Endothelial cell (in vitro differentiated cells): ENCODE measurements around the gene FAXDC2. TPM values are rescaled to one million over a fixed set of nuclear protein-coding genes. Genes with fewer than 3 reads are reported as not detected.

ENCODE experiments used
- DNase-seq: peaks from one replicate; pipeline ENCODE4 v3.0.0; 2021; ENCODE audit warnings: low spot score
- H3K27ac Mint-ChIP-seq: one replicate; pipeline ENCODE4 v1.8.0; 2021; ENCODE audit warnings: mixed read lengths, inconsistent platforms; ENCODE audit not compliant: unreplicated experiment
- H3K27me3 Mint-ChIP-seq: one replicate; pipeline ENCODE4 v1.8.0; 2021; ENCODE audit warnings: mild to moderate bottlenecking, moderate library complexity, mixed read lengths, inconsistent platforms; ENCODE audit not compliant: unreplicated experiment
- H3K36me3 Mint-ChIP-seq: one replicate; pipeline ENCODE4 v1.8.0; 2021; ENCODE audit warnings: mild to moderate bottlenecking, low read depth, mixed read lengths, inconsistent platforms; ENCODE audit not compliant: unreplicated experiment
- H3K4me1 Mint-ChIP-seq: one replicate; pipeline ENCODE4 v1.8.0; 2021; ENCODE audit warnings: mild to moderate bottlenecking, mixed read lengths, inconsistent platforms; ENCODE audit not compliant: unreplicated experiment
- H3K4me3 Mint-ChIP-seq: one replicate; pipeline ENCODE4 v1.8.0; 2021; ENCODE audit warnings: mild to moderate bottlenecking, mixed read lengths, inconsistent platforms; ENCODE audit not compliant: unreplicated experiment
- H3K9me3 Mint-ChIP-seq: one replicate; pipeline ENCODE4 v1.8.0; 2021; ENCODE audit warnings: mixed read lengths, inconsistent platforms; ENCODE audit not compliant: unreplicated experiment
- CTCF ChIP-seq: fragments of 200-600 bp; sonication (generic); IDR thresholded peaks from one replicate; pipeline ENCODE4 v1.5.0; 2021; ENCODE audit warnings: antibody characterized with exemption; ENCODE audit not compliant: unreplicated experiment
- total RNA-seq: library from RNA; stranded (reverse); fragmentation: NEBNext Ultra II Directional; extraction: Animal tissue kit (Norgen Biotek cat#: 25700); gene quantifications from one replicate; pipeline ENCODE4 v1.2.1, GENCODE V29; 2021; ENCODE audit not compliant: unreplicated experiment

Gene FAXDC2
- total RNA-seq, 1 donor from 2014 or later: 9.3 TPM

GRCh38 chr5:154786414-154786813 lies 64.0 kb downstream of the FAXDC2 start:
- no peak overlapping the region for H3K27ac Mint-ChIP-seq
- peaks cover 63% of the 10 kb centered on the region for H3K4me1 Mint-ChIP-seq
- H3K36me3 Mint-ChIP-seq: peaks cover 5% of the 10 kb centered on the region
- no peak for DNase-seq
- H3K27me3 Mint-ChIP-seq: peaks cover 1% of the 10 kb centered on the region
- H3K4me3 Mint-ChIP-seq: no peak overlapping the region
- no peaks in the 10 kb centered on the region for H3K9me3 Mint-ChIP-seq
- no peak for TF ChIP-seq CTCF

GRCh38 chr5:154784856-154785255 lies 65.5 kb downstream of the FAXDC2 start:
- peak overlapping the region; percentile 11 for H3K27ac Mint-ChIP-seq
- no peak overlapping the region for H3K4me3 Mint-ChIP-seq
- peaks cover 63% of the 10 kb centered on the region for H3K4me1 Mint-ChIP-seq
- no peak for DNase-seq
- peaks cover 1% of the 10 kb centered on the region for H3K27me3 Mint-ChIP-seq
- no peaks in the 10 kb centered on the region for H3K9me3 Mint-ChIP-seq
- no peaks in the 10 kb centered on the region for H3K36me3 Mint-ChIP-seq
- TF ChIP-seq CTCF: no peak

GRCh38 chr5:154783774-154784460 lies 66.5 kb downstream of the FAXDC2 start:
- no peak overlapping the region for H3K4me3 Mint-ChIP-seq
- DNase-seq: no peak
- peaks cover 1% of the 10 kb centered on the region for H3K27me3 Mint-ChIP-seq
- H3K27ac Mint-ChIP-seq: no peak overlapping the region
- H3K4me1 Mint-ChIP-seq: peaks cover 63% of the 10 kb centered on the region
- no peaks in the 10 kb centered on the region for H3K36me3 Mint-ChIP-seq
- H3K9me3 Mint-ChIP-seq: no peaks in the 10 kb centered on the region
- TF ChIP-seq CTCF: no peak

GRCh38 chr5:154782812-154783592 lies 67.4 kb downstream of the FAXDC2 start:
- no peak for DNase-seq
- no peak for TF ChIP-seq CTCF
- peak overlapping the region; percentile 36 for H3K27ac Mint-ChIP-seq
- H3K36me3 Mint-ChIP-seq: no peaks in the 10 kb centered on the region
- peaks cover 54% of the 10 kb centered on the region for H3K4me1 Mint-ChIP-seq
- H3K9me3 Mint-ChIP-seq: no peaks in the 10 kb centered on the region
- no peak overlapping the region for H3K4me3 Mint-ChIP-seq
- H3K27me3 Mint-ChIP-seq: no peaks in the 10 kb centered on the region

GRCh38 chr5:154782326-154782725 lies 68.1 kb downstream of the FAXDC2 start:
- no peak overlapping the region for H3K4me3 Mint-ChIP-seq
- no peaks in the 10 kb centered on the region for H3K36me3 Mint-ChIP-seq
- no peaks in the 10 kb centered on the region for H3K9me3 Mint-ChIP-seq
- peaks cover 48% of the 10 kb centered on the region for H3K4me1 Mint-ChIP-seq
- DNase-seq: no peak
- H3K27me3 Mint-ChIP-seq: no peaks in the 10 kb centered on the region
- no peak for TF ChIP-seq CTCF
- H3K27ac Mint-ChIP-seq: no peak overlapping the region
